HEK293 (cell line): ENCODE measurements around the gene ATCAY.

Experiments
- BCL11B ChIP-seq: fragments of 450-650 bp; formaldehyde crosslinking; IDR thresholded peaks from 2 replicates; pipeline ENCODE4 v1.5.1; 2016; ENCODE audit warnings: low read depth, missing biosample characterization, missing genetic modification characterization
- FEZF1 ChIP-seq: fragments of 450-650 bp; formaldehyde crosslinking; IDR thresholded peaks from 2 replicates; pipeline ENCODE4 v1.5.1; 2016; ENCODE audit warnings: missing biosample characterization, missing genetic modification characterization
- IKZF3 ChIP-seq: fragments of 450-650 bp; IDR thresholded peaks from 2 replicates; pipeline ENCODE4 v1.5.0; 2018; ENCODE audit warnings: missing biosample characterization, mild to moderate bottlenecking, missing genetic modification characterization, moderate library complexity
- KLF10 ChIP-seq: fragments of 450-650 bp; IDR thresholded peaks from 2 replicates; pipeline ENCODE4 v1.5.1; 2018; ENCODE audit warnings: missing biosample characterization, mild to moderate bottlenecking, missing genetic modification characterization
- SCRT1 ChIP-seq: fragments of 450-650 bp; formaldehyde crosslinking; IDR thresholded peaks from 2 replicates; pipeline ENCODE4 v1.5.1; 2016; ENCODE audit warnings: missing biosample characterization, missing genetic modification characterization, borderline replicate concordance
- ZBTB48 ChIP-seq: fragments of 450-650 bp; formaldehyde crosslinking; IDR thresholded peaks from 2 replicates; pipeline ENCODE4 v1.5.1; 2016; ENCODE audit warnings: missing biosample characterization, missing genetic modification characterization
- ZBTB6 ChIP-seq: fragments of 450-650 bp; formaldehyde crosslinking; IDR thresholded peaks from 2 replicates; pipeline ENCODE4 v1.5.1; 2017; ENCODE audit warnings: missing biosample characterization, missing genetic modification characterization
- ZEB2 ChIP-seq: fragments of 450-650 bp; formaldehyde crosslinking; IDR thresholded peaks from 2 replicates; pipeline ENCODE4 v1.5.1; 2016; ENCODE audit warnings: missing biosample characterization, missing genetic modification characterization
- ZNF138 ChIP-seq: fragments of 450-650 bp; formaldehyde crosslinking; IDR thresholded peaks from 2 replicates; pipeline ENCODE4 v1.5.1; 2016; ENCODE audit warnings: missing biosample characterization, missing genetic modification characterization, borderline replicate concordance
- ZNF146 ChIP-seq: fragments of 450-650 bp; formaldehyde crosslinking; IDR thresholded peaks from 2 replicates; pipeline ENCODE4 v1.5.1; 2016; ENCODE audit warnings: missing biosample characterization, missing genetic modification characterization
- ZNF148 ChIP-seq: fragments of 450-650 bp; formaldehyde crosslinking; IDR thresholded peaks from 2 replicates; pipeline ENCODE4 v1.5.0; 2017; ENCODE audit warnings: missing biosample characterization, missing genetic modification characterization, borderline replicate concordance
- ZNF16 ChIP-seq: fragments of 450-650 bp; formaldehyde crosslinking; IDR thresholded peaks from 2 replicates; pipeline ENCODE4 v1.5.1; 2016; ENCODE audit warnings: low read depth, missing biosample characterization, missing genetic modification characterization
- ZNF184 ChIP-seq: fragments of 450-650 bp; IDR thresholded peaks from 2 replicates; pipeline ENCODE4 v1.5.1; 2018; ENCODE audit warnings: missing biosample characterization, mild to moderate bottlenecking, missing genetic modification characterization
- ZNF211 ChIP-seq: fragments of 450-650 bp; formaldehyde crosslinking; IDR thresholded peaks from 2 replicates; pipeline ENCODE4 v1.5.1; 2016; ENCODE audit warnings: low read depth, missing biosample characterization, missing genetic modification characterization
- ZNF214 ChIP-seq: fragments of 450-650 bp; formaldehyde crosslinking; IDR thresholded peaks from 2 replicates; pipeline ENCODE4 v1.5.1; 2017; ENCODE audit warnings: missing biosample characterization, mild to moderate bottlenecking, missing genetic modification characterization, borderline replicate concordance
- ZNF292 ChIP-seq: fragments of 450-650 bp; formaldehyde crosslinking; IDR thresholded peaks from 2 replicates; pipeline ENCODE4 v1.5.1; 2016; ENCODE audit warnings: low read depth, missing biosample characterization, missing genetic modification characterization, borderline replicate concordance
- ZNF324 ChIP-seq: fragments of 450-650 bp; formaldehyde crosslinking; IDR thresholded peaks from 2 replicates; pipeline ENCODE4 v1.5.1; 2016; ENCODE audit warnings: missing biosample characterization, missing genetic modification characterization
- ZNF341 ChIP-seq: fragments of 450-650 bp; formaldehyde crosslinking; IDR thresholded peaks from 2 replicates; pipeline ENCODE4; 2016; ENCODE audit warnings: low read depth, missing biosample characterization, missing genetic modification characterization
- ZNF37A ChIP-seq: fragments of 450-650 bp; IDR thresholded peaks from 2 replicates; pipeline ENCODE4 v1.5.1; 2018; ENCODE audit warnings: missing biosample characterization, missing genetic modification characterization
- ZNF510 ChIP-seq: fragments of 450-650 bp; formaldehyde crosslinking; IDR thresholded peaks from 2 replicates; pipeline ENCODE4 v1.5.1; 2018; ENCODE audit warnings: mild to moderate bottlenecking, missing genetic modification characterization, missing biosample characterization; ENCODE audit not compliant: insufficient replicate concordance
- ZNF548 ChIP-seq: fragments of 450-650 bp; formaldehyde crosslinking; IDR thresholded peaks from 2 replicates; pipeline ENCODE4 v1.5.1; 2016; ENCODE audit warnings: missing biosample characterization, missing genetic modification characterization
- ZNF600 ChIP-seq: fragments of 450-650 bp; formaldehyde crosslinking; IDR thresholded peaks from 2 replicates; pipeline ENCODE4 v1.5.1; 2016; ENCODE audit warnings: missing biosample characterization, missing genetic modification characterization
- ZNF623 ChIP-seq: fragments of 450-650 bp; formaldehyde crosslinking; IDR thresholded peaks from 2 replicates; pipeline ENCODE4 v1.5.1; 2016; ENCODE audit warnings: missing biosample characterization, missing genetic modification characterization
- ZNF629 ChIP-seq: fragments of 450-650 bp; formaldehyde crosslinking; IDR thresholded peaks from 2 replicates; pipeline ENCODE4 v1.5.1; 2017; ENCODE audit warnings: missing biosample characterization, missing genetic modification characterization
- ZNF843 ChIP-seq: fragments of 450-650 bp; formaldehyde crosslinking; IDR thresholded peaks from 2 replicates; pipeline ENCODE4 v1.5.1; 2016; ENCODE audit warnings: missing biosample characterization, missing genetic modification characterization
- ZSCAN16 ChIP-seq: fragments of 450-650 bp; formaldehyde crosslinking; IDR thresholded peaks from 2 replicates; pipeline ENCODE4 v1.5.1; 2016; ENCODE audit warnings: missing biosample characterization, missing genetic modification characterization
- TF ChIP-seq, protein P1 (sequence below): fragments of 450-650 bp; formaldehyde crosslinking; IDR thresholded peaks from 2 replicates; pipeline ENCODE4 v1.5.1; 2016; ENCODE audit warnings: missing biosample characterization, missing genetic modification characterization
- TF ChIP-seq, protein P2 (sequence below): fragments of 450-650 bp; formaldehyde crosslinking; IDR thresholded peaks from 2 replicates; pipeline ENCODE4 v1.5.1; 2016; ENCODE audit warnings: missing biosample characterization, missing genetic modification characterization
- TF ChIP-seq, protein P3 (sequence below): fragments of 450-650 bp; formaldehyde crosslinking; IDR thresholded peaks from 2 replicates; pipeline ENCODE4 v1.5.1; 2016; ENCODE audit warnings: missing biosample characterization, missing genetic modification characterization
- TF ChIP-seq, protein P4 (sequence below): fragments of 450-650 bp; formaldehyde crosslinking; IDR thresholded peaks from 2 replicates; pipeline ENCODE4 v1.5.1; 2017; ENCODE audit warnings: missing biosample characterization, missing genetic modification characterization

ATCAY gene

DNA sequence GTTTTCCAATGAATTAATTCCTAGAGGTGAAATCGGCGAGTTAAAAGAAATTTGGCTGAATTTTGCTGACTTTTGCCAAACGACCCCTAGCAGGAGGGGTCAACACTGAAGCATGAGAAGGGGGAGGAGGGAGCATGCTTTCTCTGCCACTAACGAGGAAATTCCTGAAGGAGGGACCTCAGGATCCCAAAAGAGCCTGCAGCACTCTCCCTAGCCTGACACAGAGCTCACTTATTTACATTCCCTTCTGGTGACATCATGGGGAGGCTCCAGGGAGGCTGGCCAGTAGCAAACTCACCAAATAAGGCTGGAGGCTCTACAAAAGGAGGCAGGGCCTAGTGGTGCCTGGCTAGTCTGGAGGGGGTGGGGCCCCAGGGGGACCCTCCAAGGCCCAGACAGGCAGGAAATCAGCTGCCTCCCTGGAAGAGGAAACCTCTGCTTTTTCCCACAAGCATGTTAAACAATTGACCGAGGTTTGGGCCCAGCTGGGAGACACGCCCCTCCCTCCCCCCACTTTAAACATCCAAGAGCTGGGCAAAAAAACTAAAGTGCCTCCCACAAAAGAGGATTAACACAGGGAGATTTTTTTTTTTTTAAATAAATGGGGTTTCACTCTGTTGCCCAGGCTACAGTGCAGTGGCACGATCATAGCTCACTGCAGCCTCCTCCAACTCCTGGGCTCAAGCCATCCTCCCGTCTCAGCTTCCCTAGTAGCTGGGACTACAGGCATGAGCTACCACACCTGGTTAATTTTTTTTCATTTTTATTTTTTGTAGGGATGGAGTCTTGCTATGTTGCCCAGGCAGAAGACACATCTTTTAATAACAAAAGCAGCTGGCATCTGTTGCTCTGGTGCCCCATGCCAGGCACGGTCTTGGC lies 88.3 kb downstream of the ATCAY start (continued):
- TF ChIP-seq ZNF148 (no peak), SCRT1 (tag by site-specific recombination) (no peak), ZNF211 (tag by site-specific recombination) (no peak), ZNF324 (tag by site-specific recombination) (peak; percentile 66; the same call in 1 of the 2 replicates), ZNF184 (tag by site-specific recombination) (peak; percentile 70; the same call in 1 of the 2 replicates), ZNF510 (tag by site-specific recombination) (no peak), ZNF600 (no peak), ZNF292 (tag by site-specific recombination) (no peak), ZBTB48 (tag by site-specific recombination) (peak; percentile 91), ZNF146 (tag by site-specific recombination) (no peak), ZEB2 (tag by site-specific recombination) (peak; percentile 88), ZBTB6 (tag by site-specific recombination) (peak; percentile 77), FEZF1 (tag by site-specific recombination) (no peak; the same call in 1 of the 2 replicates), ZNF548 (tag by site-specific recombination) (no peak), ZSCAN16 (tag by site-specific recombination) (no peak), ZNF138 (tag by site-specific recombination) (no peak), ZNF843 (tag by site-specific recombination) (peak; percentile 22; the same call in 1 of the 2 replicates), IKZF3 (peak; percentile 97), BCL11B (tag by site-specific recombination) (no peak), ZNF16 (tag by site-specific recombination) (no peak), KLF10 (tag by site-specific recombination) (peak; percentile 98), ZNF623 (tag by site-specific recombination) (no peak), ZNF341 (tag by site-specific recombination) (peak; percentile 80), ZNF214 (tag by site-specific recombination) (no peak), ZNF629 (tag by site-specific recombination) (peak; percentile 93), ZNF37A (no peak)
- TF ChIP-seq, protein P1, sequence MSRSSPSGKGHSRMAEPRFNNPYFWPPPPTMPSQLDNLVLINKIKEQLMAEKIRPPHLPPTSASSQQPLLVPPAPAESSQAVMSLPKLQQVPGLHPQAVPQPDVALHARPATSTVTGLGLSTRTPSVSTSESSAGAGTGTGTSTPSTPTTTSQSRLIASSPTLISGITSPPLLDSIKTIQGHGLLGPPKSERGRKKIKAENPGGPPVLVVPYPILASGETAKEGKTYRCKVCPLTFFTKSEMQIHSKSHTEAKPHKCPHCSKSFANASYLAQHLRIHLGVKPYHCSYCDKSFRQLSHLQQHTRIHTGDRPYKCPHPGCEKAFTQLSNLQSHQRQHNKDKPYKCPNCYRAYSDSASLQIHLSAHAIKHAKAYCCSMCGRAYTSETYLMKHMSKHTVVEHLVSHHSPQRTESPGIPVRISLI (tag by site-specific recombination), result no peak; the same call in 1 of the 2 replicates
- TF ChIP-seq, protein P2, sequence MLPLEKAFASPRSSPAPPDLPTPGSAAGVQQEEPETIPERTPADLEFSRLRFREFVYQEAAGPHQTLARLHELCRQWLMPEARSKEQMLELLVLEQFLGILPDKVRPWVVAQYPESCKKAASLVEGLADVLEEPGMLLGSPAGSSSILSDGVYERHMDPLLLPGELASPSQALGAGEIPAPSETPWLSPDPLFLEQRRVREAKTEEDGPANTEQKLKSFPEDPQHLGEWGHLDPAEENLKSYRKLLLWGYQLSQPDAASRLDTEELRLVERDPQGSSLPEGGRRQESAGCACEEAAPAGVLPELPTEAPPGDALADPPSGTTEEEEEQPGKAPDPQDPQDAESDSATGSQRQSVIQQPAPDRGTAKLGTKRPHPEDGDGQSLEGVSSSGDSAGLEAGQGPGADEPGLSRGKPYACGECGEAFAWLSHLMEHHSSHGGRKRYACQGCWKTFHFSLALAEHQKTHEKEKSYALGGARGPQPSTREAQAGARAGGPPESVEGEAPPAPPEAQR (tag by site-specific recombination), result no peak
- TF ChIP-seq, protein P3, sequence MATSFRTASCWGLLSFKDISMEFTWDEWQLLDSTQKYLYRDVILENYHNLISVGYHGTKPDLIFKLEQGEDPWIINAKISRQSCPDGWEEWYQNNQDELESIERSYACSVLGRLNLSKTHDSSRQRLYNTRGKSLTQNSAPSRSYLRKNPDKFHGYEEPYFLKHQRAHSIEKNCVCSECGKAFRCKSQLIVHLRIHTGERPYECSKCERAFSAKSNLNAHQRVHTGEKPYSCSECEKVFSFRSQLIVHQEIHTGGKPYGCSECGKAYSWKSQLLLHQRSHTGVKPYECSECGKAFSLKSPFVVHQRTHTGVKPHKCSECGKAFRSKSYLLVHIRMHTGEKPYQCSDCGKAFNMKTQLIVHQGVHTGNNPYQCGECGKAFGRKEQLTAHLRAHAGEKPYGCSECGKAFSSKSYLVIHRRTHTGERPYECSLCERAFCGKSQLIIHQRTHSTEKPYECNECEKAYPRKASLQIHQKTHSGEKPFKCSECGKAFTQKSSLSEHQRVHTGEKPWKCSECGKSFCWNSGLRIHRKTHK (tag by site-specific recombination), result no peak
- TF ChIP-seq, protein P4, sequence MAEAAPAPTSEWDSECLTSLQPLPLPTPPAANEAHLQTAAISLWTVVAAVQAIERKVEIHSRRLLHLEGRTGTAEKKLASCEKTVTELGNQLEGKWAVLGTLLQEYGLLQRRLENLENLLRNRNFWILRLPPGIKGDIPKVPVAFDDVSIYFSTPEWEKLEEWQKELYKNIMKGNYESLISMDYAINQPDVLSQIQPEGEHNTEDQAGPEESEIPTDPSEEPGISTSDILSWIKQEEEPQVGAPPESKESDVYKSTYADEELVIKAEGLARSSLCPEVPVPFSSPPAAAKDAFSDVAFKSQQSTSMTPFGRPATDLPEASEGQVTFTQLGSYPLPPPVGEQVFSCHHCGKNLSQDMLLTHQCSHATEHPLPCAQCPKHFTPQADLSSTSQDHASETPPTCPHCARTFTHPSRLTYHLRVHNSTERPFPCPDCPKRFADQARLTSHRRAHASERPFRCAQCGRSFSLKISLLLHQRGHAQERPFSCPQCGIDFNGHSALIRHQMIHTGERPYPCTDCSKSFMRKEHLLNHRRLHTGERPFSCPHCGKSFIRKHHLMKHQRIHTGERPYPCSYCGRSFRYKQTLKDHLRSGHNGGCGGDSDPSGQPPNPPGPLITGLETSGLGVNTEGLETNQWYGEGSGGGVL, result no peak
